Bronchial epithelial cell (primary cell): ENCODE data around the gene PPP1R13L. TPM values are rescaled to one million over a fixed set of nuclear protein-coding genes. Genes with fewer than 3 reads are reported as not detected.

Source experiments
- DNase-seq: peaks from one replicate; pipeline ENCODE4 v3.0.0-alpha.2; 2010; ENCODE audit warnings: low read depth
- FAIRE-seq: peaks from 2 replicates; lab custom pipeline; 2011; peaks lifted over from hg19 to GRCh38; lab: Jason Lieb, UNC
- H3K27me3 ChIP-seq: 2 replicates; pipeline ENCODE4 v1.5.1; 2011; ENCODE audit warnings: low read length; ENCODE audit not compliant: control insufficient read depth, insufficient read depth
- H3K36me3 ChIP-seq: 2 replicates; pipeline ENCODE4 v1.5.1; 2011; ENCODE audit warnings: low read length; ENCODE audit not compliant: control insufficient read depth, insufficient read depth
- H3K4me3 ChIP-seq: 2 replicates; pipeline ENCODE4 v1.5.1; 2011; ENCODE audit warnings: mild to moderate bottlenecking, low read depth, low read length, control low read depth
- CTCF ChIP-seq: IDR thresholded peaks from 2 replicates; pipeline ENCODE4 v1.5.1; 2011; ENCODE audit warnings: mild to moderate bottlenecking, moderate library complexity, low read length, control low read depth, inconsistent platforms; ENCODE audit not compliant: insufficient read depth, severe bottlenecking
- total RNA-seq: library from RNA; depleted of rRNA; stranded (reverse); fragments of >200 nt; gene quantifications from 2 replicates; pipeline ENCODE4 v1.2.1, GENCODE V29; 2014

The PPP1R13L gene
- total RNA-seq, 1 donor from 2014 or later = 16.6 TPM

- H3K4me3 ChIP-seq = no peak overlapping the region
- FAIRE-seq (no peak), DNase-seq (no peak)
- TF ChIP-seq CTCF = no peak
- no peaks in the 10 kb centered on the region for H3K27me3 ChIP-seq
- H3K36me3 ChIP-seq = no peaks in the 10 kb centered on the region
Measured at GRCh38 chr19:45333609-45334303, 71.1 kb downstream of the PPP1R13L start.

- Histone ChIP-seq H3K27me3 (no peaks in the 10 kb centered on the region), H3K4me3 (no peak overlapping the region), H3K36me3 (no peaks in the 10 kb centered on the region)
- TF ChIP-seq CTCF = no peak
- FAIRE-seq = no peak
- DNase-seq = no peak
Measured at GRCh38 chr19:45331411-45331810, 73.5 kb downstream of the PPP1R13L start.

Other genes starting within 250 kb of the PPP1R13L start
- gene NKPD1, start 244.1 kb downstream of the PPP1R13L start, total RNA-seq = 0.53 and 1.0 TPM in 2 replicates
- 11.4 and 24.5 TPM in 2 replicates for gene TRAPPC6A, start 226.8 kb downstream of the PPP1R13L start, total RNA-seq
- 5.3 and 5.5 TPM in 2 replicates for gene BLOC1S3, start 226.3 kb downstream of the PPP1R13L start, total RNA-seq
- not detected in 2 replicates for gene EXOC3L2, start 159.7 kb downstream of the PPP1R13L start, total RNA-seq
- gene MARK4, start 153.8 kb downstream of the PPP1R13L start, total RNA-seq = 10.8 and 14.8 TPM in 2 replicates
- gene CKM, start 82.2 kb downstream of the PPP1R13L start, total RNA-seq = under 0.01 TPM in 1 of 2 replicates, not detected in the other
- gene KLC3, start 64.3 kb downstream of the PPP1R13L start, total RNA-seq = 83.5 and 99.5 TPM in 2 replicates
- gene ERCC2, start 34.5 kb downstream of the PPP1R13L start, total RNA-seq = 3.9 and 4.6 TPM in 2 replicates
- gene POLR1G, start 1.6 kb upstream of the PPP1R13L start, total RNA-seq = 8.8 and 16.8 TPM in 2 replicates
- gene ERCC1, start 18.8 kb upstream of the PPP1R13L start, total RNA-seq = 65.0 and 78.5 TPM in 2 replicates
- 3.6 and 4.2 TPM in 2 replicates for gene FOSB, start 62.9 kb upstream of the PPP1R13L start, total RNA-seq
- gene RTN2, start 92.0 kb upstream of the PPP1R13L start, total RNA-seq = 2.1 and 2.9 TPM in 2 replicates
- gene PPM1N, start 93.4 kb upstream of the PPP1R13L start, total RNA-seq = 1.4 and 1.6 TPM in 2 replicates
- 59.0 and 86.0 TPM in 2 replicates for gene VASP, start 102.4 kb upstream of the PPP1R13L start, total RNA-seq
- gene OPA3, start 179.7 kb upstream of the PPP1R13L start, total RNA-seq = 5.3 and 7.0 TPM in 2 replicates
- gene GPR4, start 197.1 kb upstream of the PPP1R13L start, total RNA-seq = not detected in 2 replicates
- gene EML2, start 234.3 kb upstream of the PPP1R13L start, total RNA-seq = 144 and 153 TPM in 2 replicates